Activated naive CD4-positive, alpha-beta T cell treated with anti-CD3 and anti-CD28 coated beads, Interleukin-2, amount 50 U/mL, for 72 hours (primary cell): ENCODE results near the gene TMEM165. TPM values are rescaled to one million over a fixed set of nuclear protein-coding genes. Genes with fewer than 3 reads are reported as not detected.

Experiments
- ATAC-seq, 2 donors: fragments of 150-1000 bp; cut with Tn5 transposase; 2 replicates each; pipeline ENCODE4 v1.10.0; 2021; ENCODE audit warnings: mild to moderate bottlenecking in 2 of 2, moderate library complexity in 2 of 2
- DNase-seq, 2 donors: peaks; one replicate each; pipeline ENCODE4 v3.0.0; 2021 to 2022; ENCODE audit warnings: low spot score in 2 of 2
- H3K27ac Mint-ChIP-seq, 2 donors: one replicate each; pipeline ENCODE4 v1.8.0; 2022; ENCODE audit warnings: mild to moderate bottlenecking in 2 of 2, mixed read lengths in 2 of 2
- H3K36me3 Mint-ChIP-seq, 2 donors: one replicate each; pipeline ENCODE4 v1.8.0; 2022; ENCODE audit warnings: mixed read lengths in 2 of 2
- H3K9me3 Mint-ChIP-seq, 2 donors: one replicate each; pipeline ENCODE4 v1.8.0; 2022; ENCODE audit warnings: mixed read lengths in 2 of 2
- total RNA-seq, 2 donors: library from RNA; stranded (reverse); gene quantifications; one replicate each; pipeline ENCODE4 v1.2.3, GENCODE V29; 2022

TMEM165 gene
- total RNA-seq, 2 donors from 2014 or later = 64.5 to 71.3 TPM

GRCh38 chr4:55466001-55466400, 70.2 kb downstream of the TMEM165 start:
- Mint-ChIP-seq H3K9me3 (peaks cover 3 to 5% of the 10 kb centered on the region in 2 donors), H3K36me3 (peaks cover 10 to 15% of the 10 kb centered on the region in 2 donors), H3K27ac (no peak overlapping the region)
- ATAC-seq = no peak
- DNase-seq = no peak

- ATAC-seq (no peak), DNase-seq (no peak)
- peaks cover 3 to 5% of the 10 kb centered on the region in 2 donors for H3K9me3 Mint-ChIP-seq
- H3K27ac Mint-ChIP-seq = no peak overlapping the region
- H3K36me3 Mint-ChIP-seq = peaks cover 11 to 13% of the 10 kb centered on the region in 2 donors
Observed at GRCh38 chr4:55468724-55469123, 73.0 kb downstream of the TMEM165 start.

GRCh38 chr4:55469979-55470378, 74.2 kb downstream of the TMEM165 start:
- Mint-ChIP-seq H3K27ac (no peak overlapping the region), H3K9me3 (peaks cover 5% of the 10 kb centered on the region in 2 donors), H3K36me3 (peaks cover 24% of the 10 kb centered on the region in 2 donors)
- ATAC-seq = no peak
- no peak for DNase-seq

Other genes with a start within 250 kb of the TMEM165 start
- gene SRD5A3, start 49.7 kb upstream of the TMEM165 start, total RNA-seq = 10 to 100 TPM in 1 of 2 donors, under 1 TPM in 1; 0.77 to 20.4 TPM
- gene CLOCK, start 151.0 kb downstream of the TMEM165 start, total RNA-seq = 10 to 100 TPM in 1 of 2 donors, 1 to 10 TPM in 1; 8.4 to 13.6 TPM
- gene PDCL2, start 196.3 kb downstream of the TMEM165 start, total RNA-seq = not detected
- gene NMU, start 240.3 kb downstream of the TMEM165 start, total RNA-seq = under 1 TPM in 1 of 2 donors, not detected in 1; 0.35 TPM